ENCODE measurements around the gene HSPA1L.

Gene HSPA1L

GRCh38 chr6:31781244-31782125 lies 33.6 kb downstream of the HSPA1L start:
- DNase-seq: no peak

GRCh38 chr6:31780507-31781243 lies 34.4 kb downstream of the HSPA1L start:
- DNase-seq: no peak

GRCh38 chr6:31779908-31780307 lies 35.2 kb downstream of the HSPA1L start:
- DNase-seq: no peak

GRCh38 chr6:31778999-31779885 lies 35.8 kb downstream of the HSPA1L start:
- DNase-seq: no peak

- no peak for DNase-seq
Measured at GRCh38 chr6:31778193-31778592, 36.9 kb downstream of the HSPA1L start.

- DNase-seq: no peak
Measured at GRCh38 chr6:31777667-31778050, 37.4 kb downstream of the HSPA1L start.

GRCh38 chr6:31776989-31777666 lies 38.0 kb downstream of the HSPA1L start, which contains the start of gene VWA7:
Gene VWA7, minus strand, starts transcription at chr6:31777328. Its CDS starts 549 bp downstream, at chr6:31776779.
- peak; percentile 73 for DNase-seq

GRCh38 chr6:31776485-31776988 lies 38.5 kb downstream of the HSPA1L start:
- DNase-seq: peak; percentile 73

GRCh38 chr6:31775633-31776484 lies 39.2 kb downstream of the HSPA1L start:
- no peak for DNase-seq

- no peak for DNase-seq
Measured at GRCh38 chr6:31775184-31775583, 39.9 kb downstream of the HSPA1L start.

- DNase-seq: no peak
Measured at GRCh38 chr6:31771992-31772358, 43.1 kb downstream of the HSPA1L start.

GRCh38 chr6:31770860-31771259 lies 44.2 kb downstream of the HSPA1L start:
- DNase-seq: no peak

- DNase-seq: no peak
Measured at GRCh38 chr6:31769684-31770371, 45.3 kb downstream of the HSPA1L start.

GRCh38 chr6:31768363-31769257 lies 46.5 kb downstream of the HSPA1L start:
- no peak for DNase-seq

GRCh38 chr6:31767096-31767645 lies 47.9 kb downstream of the HSPA1L start:
- no peak for DNase-seq

- no peak for DNase-seq
Measured at GRCh38 chr6:31765910-31766794, 48.9 kb downstream of the HSPA1L start.

GRCh38 chr6:31765559-31765909 lies 49.5 kb downstream of the HSPA1L start:
- DNase-seq: no peak

- DNase-seq: no peak
Measured at GRCh38 chr6:31764198-31764597, 50.9 kb downstream of the HSPA1L start.

All from DMS79 treated with DMSO at 0.1 percent for 48 hours (cell line).